Testis (tissue), 2 donors: ENCODE results near the gene ZNF227.

Source experiments
- CTCF ChIP-seq, 3 experiments: fragments of 450-650 bp in 2 of 3; fragments of 200-600 bp in 1 of 3; sonication (generic) in 1 of 3; IDR thresholded peaks; one replicate each; pipeline ENCODE4 v1.5.1; 2016 to 2019; ENCODE audit warnings: antibody characterized with exemption in 3 of 3, mild to moderate bottlenecking in 2 of 3, moderate library complexity in 1 of 3
- POLR2A ChIP-seq: fragments of 450-650 bp; IDR thresholded peaks from one replicate; pipeline ENCODE4 v1.6.1; 2017; ENCODE audit warnings: antibody characterized with exemption, mild to moderate bottlenecking, moderate library complexity

- no peak for TF ChIP-seq CTCF (IDR thresholded peaks at IDR 0.05)
- no peak for TF ChIP-seq POLR2A
Observed at GRCh38 chr19:44176590-44176989, 35.7 kb upstream of the ZNF227 start.
